GM12891 (cell line): Measurements from ENCODE around the gene PRKCA.

Experiments
- PAX5 ChIP-seq: IDR thresholded peaks from 2 replicates; pipeline ENCODE4 v1.6.1; 2011; ENCODE audit warnings: low read length, moderate library complexity, mild to moderate bottlenecking; ENCODE audit not compliant: insufficient read depth, severe bottlenecking
- POLR2A ChIP-seq: IDR thresholded peaks from 2 replicates; pipeline ENCODE4 v1.6.1; 2011; ENCODE audit warnings: low read depth, low read length, control low read depth
- POLR2AphosphoS5 ChIP-seq: IDR thresholded peaks from 2 replicates; pipeline ENCODE4 v1.6.1; 2011; ENCODE audit warnings: low read depth, low read length, control low read depth
- POU2F2 ChIP-seq: IDR thresholded peaks from 2 replicates; pipeline ENCODE4 v1.6.1; 2011; ENCODE audit warnings: low read depth, mild to moderate bottlenecking, control low read depth, low read length, moderate library complexity
- SPI1 ChIP-seq: IDR thresholded peaks from 2 replicates; pipeline ENCODE4 v1.6.1; 2011; ENCODE audit warnings: low read depth, low read length, control low read depth
- TAF1 ChIP-seq: IDR thresholded peaks from 2 replicates; pipeline ENCODE4 v1.6.1; 2011; ENCODE audit warnings: low read depth, low read length, control low read depth

DNA sequence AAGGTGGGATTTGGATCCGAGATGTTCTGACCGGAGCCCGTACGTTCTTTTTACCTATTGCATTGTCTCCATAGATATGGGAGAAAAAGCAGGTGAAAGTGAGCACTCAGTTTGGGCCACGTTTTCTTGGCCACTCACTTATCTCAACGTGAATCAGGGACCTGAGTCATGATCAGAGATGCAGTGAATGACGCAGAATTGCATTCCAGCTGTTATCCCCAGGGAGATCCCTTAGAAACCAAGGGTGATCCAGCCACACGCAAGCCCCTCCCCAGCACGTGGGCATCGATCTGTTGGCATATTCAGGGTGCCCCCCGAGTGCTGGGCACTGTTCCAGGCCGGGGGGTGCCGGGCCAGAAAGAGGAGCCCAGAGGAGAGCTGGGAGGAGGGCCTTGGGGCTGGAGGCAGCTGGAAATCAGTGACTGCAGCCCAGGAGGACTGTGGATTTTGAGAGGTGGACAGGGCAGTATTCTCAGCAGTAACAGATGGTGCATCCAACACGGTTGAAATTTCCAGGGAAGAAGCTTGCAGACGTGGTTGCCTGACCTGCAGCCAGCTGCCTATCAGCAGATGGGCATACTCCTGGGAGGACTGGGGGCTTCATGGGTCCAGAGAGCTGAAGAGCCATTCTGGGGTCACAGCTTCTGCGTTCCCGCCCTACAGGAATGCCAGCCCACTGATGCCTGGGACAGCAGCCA lies 445.3 kb downstream of the PRKCA start:
- no peak for TF ChIP-seq POLR2A
- TF ChIP-seq POLR2AphosphoS5, result no peak
- TF ChIP-seq TAF1, result no peak
- TF ChIP-seq SPI1, result no peak
- no peak for TF ChIP-seq POU2F2
- no peak for TF ChIP-seq PAX5
